Psoas muscle (tissue), 8 donors: ENCODE data around the gene LRRC8D. TPM values are rescaled to one million over a fixed set of nuclear protein-coding genes. Genes with fewer than 3 reads are reported as not detected.
"Not testable (repeated sequence)": the region's sequence is repeated elsewhere in the genome, so short reads cannot be mapped to it uniquely, and the experiment has no call there.

Experiments used
- ATAC-seq, 4 donors: fragments of 200-7000 bp; cut with Tn5 transposase; one replicate each; pipeline ENCODE4 v1.9.1; 2020; ENCODE audit warnings: moderate library complexity in 3 of 4, mild to moderate bottlenecking in 2 of 4
- DNase-seq, 2 donors: peaks; one replicate each; pipeline ENCODE4 v3.0.0-alpha.2; 2020
- H3K27ac ChIP-seq: fragments of 200-600 bp; one replicate; pipeline ENCODE4 v1.8.0; 2022
- H3K27me3 ChIP-seq, 3 donors: fragments of 200-600 bp in 1 of 3; one replicate each; pipeline versions ENCODE4 v1.6.1 to v1.8.0; 2013 to 2022; ENCODE audit warnings: low read length in 2 of 3, mild to moderate bottlenecking in 2 of 3, moderate library complexity in 1 of 3; ENCODE audit not compliant: insufficient read depth in 3 of 3
- H3K36me3 ChIP-seq, 2 donors: fragments of 200-600 bp in 1 of 2; one replicate each; pipeline versions ENCODE4 v1.6.1 to v1.8.0; 2013 to 2022; ENCODE audit warnings: low read depth in 1 of 2, mild to moderate bottlenecking in 1 of 2, moderate library complexity in 1 of 2; ENCODE audit not compliant: insufficient read depth in 1 of 2
- H3K4me1 ChIP-seq: fragments of 200-600 bp; one replicate; pipeline ENCODE4 v1.8.0; 2022
- H3K4me3 ChIP-seq: fragments of 200-600 bp; one replicate; pipeline ENCODE4 v1.8.0; 2022; ENCODE audit warnings: mild to moderate bottlenecking
- H3K9me3 ChIP-seq: fragments of 200-600 bp; one replicate; pipeline ENCODE4 v1.8.0; 2022
- WGBS, 3 donors: extraction: QIAGEN DNeasy Blood & Tissue Kit; methylation state at CpG; one replicate each; pipeline versions ENCODE4 v1.1.6 to v1.1.7; 2013; 5-methylcytosine and 5-hydroxymethylcytosine counted together
- intact Hi-C, 2 donors: fragments of 100-400 bp; cut with DNase I; formaldehyde crosslinking; loops; one replicate each; pipeline versions ENCODE4 v1.11.0 to v1.14.2; 2022
- polyA plus RNA-seq, 3 donors: library from polyadenylated mRNA; stranded (reverse); fragments of 200-250 nt; gene quantifications; one replicate each; pipeline ENCODE4 v1.2.3, GENCODE V29; 2013
- total RNA-seq, 4 donors: library from RNA; stranded (reverse); fragmentation: NEBNext Ultra II Directional in 2 of 4; extraction: Animal tissue kit (Norgen Biotek cat#: 25700) in 2 of 4; gene quantifications; one replicate each; pipeline versions ENCODE4 v1.2.1 to v1.2.4, GENCODE V29; 2021 to 2023
- TF ChIP-seq, protein P1 (sequence below): fragments of 200-600 bp; IDR thresholded peaks from one replicate; pipeline ENCODE4 v1.8.0; 2022; ENCODE audit warnings: antibody characterized with exemption
- donor health status: healthy with polysubstance abuse.
- donor health status: DM: no; HTN: no; CAD: no; lungs with moderate emphysema.
- donor health status: Bipolar disorder and iron deficiency.
- donor health status: healthy.
- donor health status: DM: yes; HTN: yes; CAD: no.
- donor health status: DM: no; HTN: no; CAD: no.
- donor health status: DM: no; HTN: no; CAD: no.
- donor health status: DM: yes; HTN: yes; CAD: no.

LRRC8D gene
- total and polyA plus RNA-seq, 7 donors = 3.5 to 7.1 (median 5.6) TPM

DNA sequence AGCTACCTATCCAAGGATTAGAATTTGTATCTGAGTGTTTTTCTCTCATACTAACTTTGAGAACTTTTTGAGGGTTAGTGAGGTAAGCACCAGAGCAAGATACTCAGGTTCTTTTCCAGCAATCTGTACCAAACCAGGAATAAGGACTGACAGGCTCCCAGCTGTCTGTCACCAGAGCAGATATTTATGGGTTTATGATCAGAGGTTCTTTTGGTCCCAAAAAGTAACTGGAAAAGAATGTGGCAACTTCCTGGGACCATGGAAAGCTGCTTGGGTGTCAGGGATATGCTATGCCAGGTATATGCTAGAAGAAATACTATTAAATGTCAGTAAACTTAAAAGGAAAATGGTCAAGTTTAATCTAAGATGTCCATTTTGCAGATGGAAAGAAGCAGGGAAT is 98.3 kb downstream of the LRRC8D start:
- Histone ChIP-seq H3K27ac (peak overlapping the region; percentile 66), H3K4me3 (no peak overlapping the region), H3K9me3 (peaks cover 6% of the 10 kb centered on the region), H3K36me3 (no peaks in the 10 kb centered on the region), H3K27me3 (no peaks in the 10 kb centered on the region), H3K4me1 (peaks cover 25% of the 10 kb centered on the region)
- intact Hi-C loops = loop anchor here in 1 of 2 donors (5.0 to 10.0 kb wide), 3 partner anchors 57 to 74 kb away; no protein-coding TSS in a partner anchor
- peak in 3 of 4 donors; percentile 30 to 42 (median 38) for ATAC-seq
- TF ChIP-seq, protein P1, sequence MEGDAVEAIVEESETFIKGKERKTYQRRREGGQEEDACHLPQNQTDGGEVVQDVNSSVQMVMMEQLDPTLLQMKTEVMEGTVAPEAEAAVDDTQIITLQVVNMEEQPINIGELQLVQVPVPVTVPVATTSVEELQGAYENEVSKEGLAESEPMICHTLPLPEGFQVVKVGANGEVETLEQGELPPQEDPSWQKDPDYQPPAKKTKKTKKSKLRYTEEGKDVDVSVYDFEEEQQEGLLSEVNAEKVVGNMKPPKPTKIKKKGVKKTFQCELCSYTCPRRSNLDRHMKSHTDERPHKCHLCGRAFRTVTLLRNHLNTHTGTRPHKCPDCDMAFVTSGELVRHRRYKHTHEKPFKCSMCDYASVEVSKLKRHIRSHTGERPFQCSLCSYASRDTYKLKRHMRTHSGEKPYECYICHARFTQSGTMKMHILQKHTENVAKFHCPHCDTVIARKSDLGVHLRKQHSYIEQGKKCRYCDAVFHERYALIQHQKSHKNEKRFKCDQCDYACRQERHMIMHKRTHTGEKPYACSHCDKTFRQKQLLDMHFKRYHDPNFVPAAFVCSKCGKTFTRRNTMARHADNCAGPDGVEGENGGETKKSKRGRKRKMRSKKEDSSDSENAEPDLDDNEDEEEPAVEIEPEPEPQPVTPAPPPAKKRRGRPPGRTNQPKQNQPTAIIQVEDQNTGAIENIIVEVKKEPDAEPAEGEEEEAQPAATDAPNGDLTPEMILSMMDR = no peak
- DNase-seq = no peak

DNA sequence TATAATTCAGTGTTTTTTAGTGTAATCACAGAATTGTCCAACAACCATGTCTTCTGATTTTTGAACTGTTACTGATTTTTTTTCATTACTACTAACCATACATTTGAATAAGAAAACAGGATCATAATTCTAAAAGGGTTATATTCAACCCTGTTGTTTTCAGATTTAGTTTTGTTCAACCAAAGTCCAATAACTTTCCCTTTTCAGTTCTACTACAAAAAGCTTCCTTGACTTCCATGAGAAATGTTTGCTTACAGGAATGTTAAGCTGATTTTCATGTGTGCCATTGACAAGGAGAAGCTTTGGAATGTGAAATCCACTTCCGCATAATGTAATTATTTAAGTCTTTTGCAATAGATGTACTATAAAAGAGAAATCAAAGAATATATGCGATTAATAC is 102.1 kb downstream of the LRRC8D start:
- Histone ChIP-seq H3K36me3 (no peaks in the 10 kb centered on the region), H3K27ac (no peak overlapping the region), H3K4me3 (no peak overlapping the region), H3K27me3 (no peaks in the 10 kb centered on the region), H3K9me3 (peaks cover 6% of the 10 kb centered on the region), H3K4me1 (peaks cover 24% of the 10 kb centered on the region)
- intact Hi-C loops = no loop called here
- ATAC-seq = no peak
- WGBS, 3 donors = 96 to 98% (median 97%) methylated on average over 2 of the region's 2 CpGs
- TF ChIP-seq, protein P1 = no peak
- no peak for DNase-seq

GRCh38 chr1:89923517-89923916 is 102.7 kb downstream of the LRRC8D start:
- intact Hi-C loops = no loop called here

DNA sequence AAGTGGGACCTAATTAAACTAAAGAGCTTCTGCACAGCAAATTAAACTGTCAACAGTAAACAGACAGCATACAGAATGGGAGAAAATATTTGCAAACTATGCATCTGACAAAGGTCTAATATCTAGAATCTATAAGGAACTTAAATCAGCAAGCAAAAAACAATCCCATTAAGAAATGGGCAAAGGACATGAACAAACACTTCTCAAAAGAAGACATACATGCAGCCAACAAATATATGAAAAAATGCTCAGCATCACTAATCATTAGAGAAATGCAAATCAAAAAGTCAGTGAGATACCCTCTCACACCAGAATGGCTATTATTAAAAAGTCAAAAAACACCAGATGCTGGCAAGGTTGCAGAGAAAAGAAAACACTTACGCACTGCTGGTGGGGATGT is 103.2 kb downstream of the LRRC8D start:
- H3K27ac ChIP-seq, H3K4me3 ChIP-seq, ATAC-seq, DNase-seq, intact Hi-C loops, H3K36me3 ChIP-seq, H3K27me3 ChIP-seq, H3K9me3 ChIP-seq: not testable (repeated sequence)
- WGBS, 3 donors = 97 to 100% (median 100%) methylated on average over 1 of the region's 1 CpG
- peaks cover 13% of the 10 kb centered on the region for H3K4me1 ChIP-seq

More at GRCh38 chr1:89923517-89923916, 102.7 kb downstream of the LRRC8D start:
- H3K4me1 ChIP-seq = peaks cover 18% of the 10 kb centered on the region
- H3K36me3 ChIP-seq = no peaks in the 10 kb centered on the region
- H3K9me3 ChIP-seq = peaks cover 6% of the 10 kb centered on the region
- DNase-seq = no peak
- 93 to 96% (median 95%) methylated on average over 3 of the region's 3 CpGs for WGBS, 3 donors
- no peak overlapping the region for H3K27ac ChIP-seq
- H3K27me3 ChIP-seq = no peaks in the 10 kb centered on the region
- no peak overlapping the region for H3K4me3 ChIP-seq
- no peak for ATAC-seq
- TF ChIP-seq, protein P1 = no peak

GRCh38 chr1:89927049-89927448 is 106.2 kb downstream of the LRRC8D start:
- Histone ChIP-seq H3K27me3 (no peaks in the 10 kb centered on the region), H3K4me1 (peaks cover 5% of the 10 kb centered on the region), H3K27ac (no peak overlapping the region), H3K9me3 (peaks cover 6% of the 10 kb centered on the region), H3K4me3 (no peak overlapping the region), H3K36me3 (no peaks in the 10 kb centered on the region)
- intact Hi-C loops = no loop called here
- WGBS, 3 donors = 27 to 49% (median 30%) methylated on average over 5 of the region's 5 CpGs
- peak in 2 of 4 donors; percentile 48 to 53 for ATAC-seq
- peak in 1 of 2 donors; percentile 48 for DNase-seq
- TF ChIP-seq, protein P1 = no peak
